Thyroid gland (tissue), 4 donors: Measurements from ENCODE around the gene ANKRD1. TPM values are rescaled to one million over a fixed set of nuclear protein-coding genes. Genes with fewer than 3 reads are reported as not detected.

Source experiments
- DNase-seq, 2 donors: peaks; one replicate each; pipeline ENCODE4 v3.0.0-alpha.2; 2019
- H3K27ac ChIP-seq, 3 donors: fragments of 200-600 bp; sonication (generic); 1 replicate in 2 of 3; 2 replicates in 1 of 3; pipeline ENCODE4 v1.5.1; 2016 to 2019; ENCODE audit warnings: mild to moderate bottlenecking in 1 of 3, moderate library complexity in 1 of 3
- H3K27me3 ChIP-seq: fragments of 200-600 bp; sonication (generic); one replicate; pipeline ENCODE4 v1.5.1; 2019
- H3K36me3 ChIP-seq, 2 donors: fragments of 200-600 bp; sonication (generic); one replicate each; pipeline ENCODE4 v1.5.1; 2016 to 2019
- H3K4me1 ChIP-seq, 2 donors: fragments of 200-600 bp; sonication (generic); one replicate each; pipeline ENCODE4 v1.5.1; 2017 to 2019
- H3K4me3 ChIP-seq, 3 donors: fragments of 200-600 bp; sonication (generic); replicated peaks in 1 of 3; 1 replicate in 2 of 3; 2 replicates in 1 of 3; pipeline ENCODE4 v1.5.1; 2016; ENCODE audit warnings: mild to moderate bottlenecking in 1 of 3
- H3K9me3 ChIP-seq: fragments of 200-600 bp; sonication (generic); one replicate; pipeline ENCODE4 v1.5.1; 2017
- POLR2A ChIP-seq, 2 donors: fragments of 450-650 bp; IDR thresholded peaks; one replicate each; pipeline ENCODE4 v1.6.1; 2017; ENCODE audit warnings: antibody characterized with exemption in 2 of 2, mild to moderate bottlenecking in 2 of 2, moderate library complexity in 1 of 2
- WGBS, 2 donors: methylation state at CpG; one replicate each; pipeline ENCODE4 v1.1.5; 2017; 5-methylcytosine and 5-hydroxymethylcytosine counted together
- intact Hi-C: fragments of 100-400 bp; cut with DNase I; formaldehyde crosslinking; loops from one replicate; pipeline ENCODE4 v1.15.1; 2023
- total RNA-seq, 4 donors: library from RNA; depleted of rRNA; stranded (reverse); fragments of >200 nt; gene quantifications; one replicate each; pipeline ENCODE4 v1.2.3, GENCODE V29; 2016
- TF ChIP-seq, protein P1 (sequence below), 6 experiments: fragments of 200-600 bp in 3 of 6; fragments of 450-650 bp in 3 of 6; sonication (generic) in 3 of 6; IDR thresholded peaks; one replicate each; pipeline ENCODE4 v1.5.1; 2016 to 2019; ENCODE audit warnings: antibody characterized with exemption in 6 of 6, mild to moderate bottlenecking in 2 of 6, inconsistent platforms in 1 of 6, moderate library complexity in 1 of 6

ANKRD1 gene
- under 1 TPM in 1 of 4 donors, not detected in 3; 0.94 TPM for total RNA-seq

DNA sequence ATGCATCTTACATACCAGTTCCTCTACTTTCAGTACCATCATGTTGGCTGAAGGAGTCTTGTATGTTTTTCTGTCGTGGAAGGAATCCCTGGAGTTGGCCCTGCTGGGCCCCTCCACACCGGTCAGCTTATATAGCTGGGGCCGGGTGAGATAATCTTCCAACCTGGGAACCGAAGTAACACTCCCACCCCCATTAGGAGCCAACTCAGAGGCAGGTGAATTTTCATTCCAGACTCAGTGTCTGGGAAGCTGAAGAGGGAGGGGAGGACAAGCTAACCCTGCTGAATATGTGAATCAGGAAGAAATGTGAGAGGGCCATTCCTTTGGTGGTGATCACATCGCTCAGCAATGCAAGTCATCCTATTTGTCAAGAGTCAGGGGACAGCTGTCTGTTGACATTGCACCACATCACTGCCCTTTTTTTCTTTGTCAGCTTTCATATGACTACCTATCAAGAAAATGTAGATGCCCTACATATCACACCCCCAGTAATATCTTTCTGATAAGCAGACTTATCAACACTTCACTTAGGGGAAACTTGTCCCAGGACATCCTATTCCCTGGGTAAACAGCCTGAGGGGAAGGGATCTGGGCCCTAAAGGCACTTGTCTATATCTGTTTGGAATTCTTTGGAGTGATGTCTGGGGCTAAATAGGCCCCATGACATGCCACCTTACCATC, at the start of gene ANKRD1:
ANKRD1 (minus strand) TSS at position 102 of the 681 bp plus-strand sequence; CDS start at position 42, 60 bp downstream.
- no peak for DNase-seq
- WGBS, 2 donors: 46 to 56% methylated on average over 5 of the region's 5 CpGs
- Histone ChIP-seq H3K36me3 (no peaks in the 10 kb centered on the region), H3K4me1 (no peaks in the 10 kb centered on the region), H3K9me3 (no peaks in the 10 kb centered on the region), H3K4me3 (no peak within 1 kb of the TSS), H3K27me3 (no peaks in the 10 kb centered on the region), H3K27ac (no peak within 1 kb of the TSS)
- intact Hi-C loops: no loop called here
- TF ChIP-seq, protein P1, sequence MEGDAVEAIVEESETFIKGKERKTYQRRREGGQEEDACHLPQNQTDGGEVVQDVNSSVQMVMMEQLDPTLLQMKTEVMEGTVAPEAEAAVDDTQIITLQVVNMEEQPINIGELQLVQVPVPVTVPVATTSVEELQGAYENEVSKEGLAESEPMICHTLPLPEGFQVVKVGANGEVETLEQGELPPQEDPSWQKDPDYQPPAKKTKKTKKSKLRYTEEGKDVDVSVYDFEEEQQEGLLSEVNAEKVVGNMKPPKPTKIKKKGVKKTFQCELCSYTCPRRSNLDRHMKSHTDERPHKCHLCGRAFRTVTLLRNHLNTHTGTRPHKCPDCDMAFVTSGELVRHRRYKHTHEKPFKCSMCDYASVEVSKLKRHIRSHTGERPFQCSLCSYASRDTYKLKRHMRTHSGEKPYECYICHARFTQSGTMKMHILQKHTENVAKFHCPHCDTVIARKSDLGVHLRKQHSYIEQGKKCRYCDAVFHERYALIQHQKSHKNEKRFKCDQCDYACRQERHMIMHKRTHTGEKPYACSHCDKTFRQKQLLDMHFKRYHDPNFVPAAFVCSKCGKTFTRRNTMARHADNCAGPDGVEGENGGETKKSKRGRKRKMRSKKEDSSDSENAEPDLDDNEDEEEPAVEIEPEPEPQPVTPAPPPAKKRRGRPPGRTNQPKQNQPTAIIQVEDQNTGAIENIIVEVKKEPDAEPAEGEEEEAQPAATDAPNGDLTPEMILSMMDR (IDR thresholded peaks at IDR 0.05): no peak
- TF ChIP-seq POLR2A (IDR thresholded peaks at IDR 0.05): no peak

DNA sequence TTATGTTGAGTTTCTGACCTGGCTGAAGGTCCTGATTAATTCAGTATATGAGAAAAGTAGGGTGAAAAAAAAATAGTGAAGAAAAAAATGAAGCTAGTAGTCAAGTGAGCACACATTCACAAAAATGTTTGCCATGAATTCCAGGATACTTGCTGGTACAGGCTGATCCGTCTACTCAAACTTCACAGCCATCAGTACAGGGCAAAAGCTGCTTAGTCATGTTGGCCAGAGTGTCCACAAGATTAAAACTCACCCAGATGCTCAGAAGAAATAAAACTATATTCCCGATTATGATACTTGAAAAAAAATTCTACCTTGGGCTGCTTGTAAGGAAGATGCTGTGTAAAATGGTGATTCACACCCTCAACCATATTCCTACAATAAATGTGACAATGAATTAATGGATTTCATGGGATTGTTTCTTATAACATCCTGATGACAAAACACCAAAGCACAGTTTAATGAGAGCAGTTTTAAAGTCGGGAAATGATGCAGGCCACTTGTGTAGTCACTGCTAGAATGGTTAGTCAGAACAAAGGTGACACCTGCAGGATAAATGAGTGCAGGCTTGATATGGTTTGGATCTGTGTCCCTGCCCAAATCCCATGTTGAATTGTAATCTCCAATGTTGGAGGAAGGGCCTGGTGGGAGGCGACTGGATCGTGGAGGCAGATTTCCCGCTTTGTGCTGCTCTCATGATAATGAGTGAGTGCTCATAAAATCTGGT, 49.2 kb upstream of the ANKRD1 start:
- H3K27me3 ChIP-seq: no peaks in the 10 kb centered on the region
- H3K27ac ChIP-seq: no peak overlapping the region
- no peaks in the 10 kb centered on the region for H3K9me3 ChIP-seq
- no peak overlapping the region for H3K4me3 ChIP-seq
- TF ChIP-seq, protein P1 (IDR thresholded peaks at IDR 0.05): no peak
- no peak for TF ChIP-seq POLR2A (IDR thresholded peaks at IDR 0.05)
- H3K36me3 ChIP-seq: no peaks in the 10 kb centered on the region
- DNase-seq: no peak
- intact Hi-C loops: no loop called here
- WGBS, 2 donors: 88 to 91% methylated on average over 6 of the region's 6 CpGs
- no peaks in the 10 kb centered on the region for H3K4me1 ChIP-seq

DNA sequence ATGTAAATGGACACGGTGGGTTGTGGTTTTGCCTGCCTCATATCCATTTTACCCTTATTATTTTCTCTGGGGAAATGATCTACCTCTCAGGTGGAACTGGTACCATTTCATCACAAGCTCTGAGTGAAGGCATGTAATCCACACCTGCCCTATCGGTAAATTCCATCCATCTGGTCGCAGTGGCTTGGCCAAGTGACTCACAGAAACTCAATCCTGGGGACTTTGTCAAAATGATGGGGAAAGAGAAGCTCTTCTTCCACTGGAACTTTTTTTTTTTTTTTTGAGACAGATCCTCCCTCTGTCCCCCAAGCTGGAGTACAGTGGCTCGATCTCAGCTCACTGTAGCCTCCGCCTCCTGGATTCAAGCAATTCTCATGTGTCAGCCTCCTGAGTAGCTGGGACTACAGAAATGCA, 48.2 kb upstream of the ANKRD1 start:
- no peaks in the 10 kb centered on the region for H3K4me1 ChIP-seq
- no peaks in the 10 kb centered on the region for H3K27me3 ChIP-seq
- H3K9me3 ChIP-seq: no peaks in the 10 kb centered on the region
- TF ChIP-seq, protein P1 (IDR thresholded peaks at IDR 0.05): no peak
- TF ChIP-seq POLR2A (IDR thresholded peaks at IDR 0.05): no peak
- H3K36me3 ChIP-seq: no peaks in the 10 kb centered on the region
- no peak overlapping the region for H3K4me3 ChIP-seq
- H3K27ac ChIP-seq: no peak overlapping the region
- intact Hi-C loops: no loop called here
- 77 to 85% methylated on average over 5 of the region's 5 CpGs for WGBS, 2 donors
- DNase-seq: no peak

DNA sequence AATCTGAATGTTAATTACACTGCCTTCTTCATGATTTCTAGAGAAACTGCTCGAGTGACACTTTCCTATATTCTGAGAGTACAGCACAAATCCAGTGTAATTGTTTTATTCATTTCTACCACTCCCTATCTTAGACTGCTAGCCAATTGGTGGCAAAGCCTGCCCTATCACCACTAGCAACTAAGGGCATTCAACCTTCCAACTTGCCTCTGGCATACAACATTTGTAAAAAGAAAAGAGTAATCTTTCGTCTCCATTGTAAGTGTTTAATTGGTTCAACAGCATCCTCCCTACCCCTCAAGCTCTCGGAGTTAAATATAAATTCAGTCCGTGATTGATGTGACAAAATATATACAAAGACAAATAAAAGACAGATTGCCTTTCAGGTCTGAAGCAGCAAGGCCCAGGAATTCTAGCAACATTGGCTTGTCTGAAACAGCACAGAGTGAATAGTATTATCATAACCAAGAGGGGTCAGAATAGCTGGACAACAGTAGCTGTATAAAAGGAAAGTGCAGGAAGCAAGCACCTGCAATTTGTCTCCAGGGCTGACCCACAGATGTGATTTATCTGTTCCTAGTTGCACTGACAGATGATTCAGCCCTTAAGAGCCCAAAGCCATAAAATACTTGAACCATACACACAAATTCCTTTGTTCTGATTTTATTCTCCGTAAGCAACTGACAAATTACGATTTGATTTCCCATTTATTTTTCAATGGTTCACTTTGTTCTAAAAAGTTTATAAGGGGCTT, 47.6 kb upstream of the ANKRD1 start:
- no peak for DNase-seq
- no peak overlapping the region for H3K4me3 ChIP-seq
- TF ChIP-seq POLR2A (IDR thresholded peaks at IDR 0.05): no peak
- TF ChIP-seq, protein P1 (IDR thresholded peaks at IDR 0.05): no peak
- WGBS, 2 donors: 83 to 85% methylated on average over 6 of the region's 6 CpGs
- H3K36me3 ChIP-seq: no peaks in the 10 kb centered on the region
- H3K27me3 ChIP-seq: no peaks in the 10 kb centered on the region
- H3K9me3 ChIP-seq: no peaks in the 10 kb centered on the region
- H3K27ac ChIP-seq: no peak overlapping the region
- no peaks in the 10 kb centered on the region for H3K4me1 ChIP-seq
- intact Hi-C loops: no loop called here
